ENCODE measurements around the gene CIDEB.
"Not testable (repeated sequence)": the region's sequence is repeated elsewhere in the genome, so short reads cannot be mapped to it uniquely, and the experiment has no call there.

- TF ChIP-seq TCF12 (IDR thresholded peaks at IDR 0.05; ENCODE audit: low read depth, low read length); MAFK (IDR thresholded peaks at IDR 0.05; ENCODE audit: low read depth, low read length); ZNF274 (IDR thresholded peaks at IDR 0.05; ENCODE audit: borderline replicate concordance, extremely low read depth, low read length); CTCF (IDR thresholded peaks at IDR 0.05; ENCODE audit: control extremely low read depth in 1 of 3, insufficient read depth in 1 of 3, low read depth in 1 of 3, low read length in 3 of 3); CBX8 (IDR thresholded peaks at IDR 0.05; ENCODE audit: borderline replicate concordance, low read depth, low read length); POLR2A (IDR thresholded peaks at IDR 0.05; ENCODE audit: control extremely low read depth in 1 of 2, low read depth in 2 of 2, low read length in 2 of 2); YY1 (IDR thresholded peaks at IDR 0.05; ENCODE audit: low read depth, low read length); KDM5A (IDR thresholded peaks at IDR 0.05; ENCODE audit: low read length); ATF3 (IDR thresholded peaks at IDR 0.05; ENCODE audit: insufficient read depth, low read depth, low read length); EP300 (IDR thresholded peaks at IDR 0.05; ENCODE audit: borderline replicate concordance in 1 of 2, low read depth in 2 of 2, low read length in 2 of 2); POLR2AphosphoS5 (IDR thresholded peaks at IDR 0.05; ENCODE audit: low read depth, low read length); GABPA (IDR thresholded peaks at IDR 0.05; ENCODE audit: borderline replicate concordance, insufficient read depth, low read length); EGR1 (IDR thresholded peaks at IDR 0.05; ENCODE audit: borderline replicate concordance, low read depth, low read length); EZH2 (IDR thresholded peaks at IDR 0.05; ENCODE audit: low read depth, low read length, severe bottlenecking): not testable (repeated sequence)
Measured at GRCh38 chr14:24354482-24354825, 46.7 kb upstream of the CIDEB start.
